ENCODE measurements around the gene PPP1R14B. TPM values are rescaled to one million over a fixed set of nuclear protein-coding genes. Genes with fewer than 3 reads are reported as not detected.
A peak's percentile ranks its signal among the peaks of the same experiment; 100 is the strongest.

Gene PPP1R14B
- total and polyA plus RNA-seq, 2 of the 13 experiments (the other 11 are each of a cell fraction or from before 2014, with no cell fraction given) = 110 to 148 TPM

GRCh38 chr11:64233913-64234586 is 12.7 kb downstream of the PPP1R14B start, which contains the start of gene VEGFB (continued):
- TF ChIP-seq TFDP1 (CRISPR knock-in tag; IDR thresholded peaks at IDR 0.05; ENCODE audit: borderline replicate concordance) = no peak; the same call in 1 of the 2 replicates
- no peak for TF ChIP-seq GTF3A (CRISPR knock-in tag; conservative IDR thresholded peaks at IDR 0.05)
- no peak for TF ChIP-seq IKZF4 (CRISPR knock-in tag; IDR thresholded peaks at IDR 0.05; ENCODE audit: borderline replicate concordance, low read depth, not compliant biosample characterization)
- TF ChIP-seq SNAPC2 (CRISPR knock-in tag; IDR thresholded peaks at IDR 0.05) = 0 out of 2 replicates have a peak, but pooled peaks have one; percentile 5
- TF ChIP-seq HDAC6 (IDR thresholded peaks at IDR 0.05; ENCODE audit: low read depth, low read length) = no peak
- no peak for TF ChIP-seq TCF12 (IDR thresholded peaks at IDR 0.05)
- no peak for TF ChIP-seq TCF12 (CRISPR knock-in tag; IDR thresholded peaks at IDR 0.05)
- TF ChIP-seq SNAPC4 (CRISPR knock-in tag; IDR thresholded peaks at IDR 0.05) = no peak
- TF ChIP-seq PATZ1 (CRISPR knock-in tag; IDR thresholded peaks at IDR 0.05) = peak; percentile 64
- no peak for TF ChIP-seq KLF12 (CRISPR knock-in tag; IDR thresholded peaks at IDR 0.05; ENCODE audit: borderline replicate concordance)
- TF ChIP-seq POGK (CRISPR knock-in tag; conservative IDR thresholded peaks at IDR 0.05) = no peak
- peak; percentile 52 for TF ChIP-seq ZFX (CRISPR knock-in tag; IDR thresholded peaks at IDR 0.05; ENCODE audit: low read depth)
- TF ChIP-seq ZSCAN9 (CRISPR knock-in tag; IDR thresholded peaks at IDR 0.05; ENCODE audit: borderline replicate concordance) = no peak
- TF ChIP-seq ZIK1 (CRISPR knock-in tag; IDR thresholded peaks at IDR 0.05; ENCODE audit: borderline replicate concordance, low read depth) = no peak
- TF ChIP-seq NFKB2 (CRISPR knock-in tag; IDR thresholded peaks at IDR 0.05; ENCODE audit: borderline replicate concordance) = peak; percentile 27; the same call in 1 of the 2 replicates
- no peak for TF ChIP-seq RFX1 (IDR thresholded peaks at IDR 0.05)
- TF ChIP-seq CC2D1A (CRISPR knock-in tag; IDR thresholded peaks at IDR 0.05) = no peak
- TF ChIP-seq ZBTB42 (CRISPR knock-in tag; IDR thresholded peaks at IDR 0.05) = no peak
- no peak for TF ChIP-seq SNAPC5 (CRISPR knock-in tag; IDR thresholded peaks at IDR 0.05; ENCODE audit: borderline replicate concordance)
- no peak for TF ChIP-seq ZNF333 (CRISPR knock-in tag; IDR thresholded peaks at IDR 0.05; ENCODE audit: borderline replicate concordance)

Measured in HepG2 (cell line).